ENCODE data around the gene SYNPR. TPM values are rescaled to one million over a fixed set of nuclear protein-coding genes. Genes with fewer than 3 reads are reported as not detected.

Gene SYNPR
- total RNA-seq, 1 experiment from 2014 or later, result not detected

- CTCF ChIA-PET, result no interaction called here
- no peak for ATAC-seq
Measured at GRCh38 chr3:63571682-63572081, 293.6 kb downstream of the SYNPR start.

GRCh38 chr3:63576846-63577245 lies 298.7 kb downstream of the SYNPR start:
- BruUV-seq (replicated peaks), result no TSS peak
- Histone ChIP-seq H4K20me1 (ENCODE audit: low read length) (no peaks in the 10 kb centered on the region), H3K9me2 (replicated peaks; ENCODE audit: low read length) (no peaks in the 10 kb centered on the region), H3K4me2 (ENCODE audit: low read length) (no peak overlapping the region), H2AFZ (ENCODE audit: low read length) (no peak overlapping the region), H3K36me3 (ENCODE audit: low read depth, low read length) (no peaks in the 10 kb centered on the region), H3K9ac (ENCODE audit: low read length) (no peak overlapping the region), H3F3A (ENCODE audit: low read length, unreplicated experiment) (no peaks in the 10 kb centered on the region), H3K4me1 (ENCODE audit: insufficient read depth, low read length) (no peaks in the 10 kb centered on the region), H3K27ac (ENCODE audit: low read length) (no peak overlapping the region), H3K79me2 (ENCODE audit: low read length) (no peaks in the 10 kb centered on the region), H3K4me3 (ENCODE audit: low read length) (no peak overlapping the region), H3K27me3 (ENCODE audit: low read length) (peaks cover 21% of the 10 kb centered on the region), H3K9me3 (ENCODE audit: low read length) (no peaks in the 10 kb centered on the region)
- ChIA-PET CTCF (no interaction called here), POLR2A (ENCODE audit: unreplicated experiment) (no interaction called here)
- peak; percentile 39 for DNase-seq
- no peak for ATAC-seq
- intact Hi-C loops (cut with micrococcal nuclease), result no loop called here
- TF ChIP-seq EZH2phosphoT487 (IDR thresholded peaks at IDR 0.05; ENCODE audit: borderline replicate concordance, low read length) (no peak), CTCF (conservative IDR thresholded peaks at IDR 0.05; ENCODE audit: low read depth, low read length) (no peak), EZH2 (IDR thresholded peaks at IDR 0.05; ENCODE audit: low read length, unreplicated experiment) (no peak)

More at GRCh38 chr3:63571682-63572081, 293.6 kb downstream of the SYNPR start:
- no peaks in the 10 kb centered on the region for H3K9me3 ChIP-seq (ENCODE audit: low read length)
- H3K9me2 ChIP-seq (replicated peaks; ENCODE audit: low read length), result no peaks in the 10 kb centered on the region
- intact Hi-C loops (cut with micrococcal nuclease), result no loop called here
- no peak overlapping the region for H3K27ac ChIP-seq (ENCODE audit: low read length)
- H3K4me3 ChIP-seq (ENCODE audit: low read length), result no peak overlapping the region
- H3K9ac ChIP-seq (ENCODE audit: low read length), result no peak overlapping the region
- peaks cover 23% of the 10 kb centered on the region; the same call in 1 of the 2 replicates for H3K27me3 ChIP-seq (ENCODE audit: low read length)
- no peaks in the 10 kb centered on the region for H3K4me1 ChIP-seq (ENCODE audit: insufficient read depth, low read length)
- no peak for TF ChIP-seq EZH2 (IDR thresholded peaks at IDR 0.05; ENCODE audit: low read length, unreplicated experiment)
- TF ChIP-seq CTCF (conservative IDR thresholded peaks at IDR 0.05; ENCODE audit: low read depth, low read length), result no peak
- TF ChIP-seq EZH2phosphoT487 (IDR thresholded peaks at IDR 0.05; ENCODE audit: borderline replicate concordance, low read length), result no peak
- H4K20me1 ChIP-seq (ENCODE audit: low read length), result no peaks in the 10 kb centered on the region
- no peak overlapping the region for H2AFZ ChIP-seq (ENCODE audit: low read length)
- H3F3A ChIP-seq (ENCODE audit: low read length, unreplicated experiment), result no peaks in the 10 kb centered on the region
- H3K36me3 ChIP-seq (ENCODE audit: low read depth, low read length), result no peaks in the 10 kb centered on the region
- no peak for DNase-seq
- no peak overlapping the region for H3K4me2 ChIP-seq (ENCODE audit: low read length)
- no peaks in the 10 kb centered on the region for H3K79me2 ChIP-seq (ENCODE audit: low read length)
- BruUV-seq (replicated peaks), result no TSS peak
- POLR2A ChIA-PET (ENCODE audit: unreplicated experiment), result no interaction called here

DNA sequence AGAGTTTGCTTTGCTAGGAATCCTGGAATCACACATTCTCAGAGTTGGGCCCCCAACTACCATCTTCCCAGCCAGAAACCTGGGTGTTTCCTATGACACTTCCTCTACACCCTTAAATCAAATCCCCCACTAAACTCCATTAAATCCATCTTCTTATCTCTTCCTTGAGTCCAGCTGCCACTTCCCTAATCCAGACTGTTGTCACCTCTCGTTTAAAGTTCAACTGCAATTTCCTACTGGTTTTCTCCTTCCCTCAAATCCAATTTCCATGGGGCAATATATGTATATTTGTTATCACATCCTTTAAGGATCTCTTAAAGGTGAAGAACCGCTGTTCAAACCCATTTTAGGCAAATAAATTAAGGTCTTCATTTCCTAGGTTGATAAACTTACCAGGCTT lies 300.8 kb downstream of the SYNPR start:
- ATAC-seq, result no peak
- H3K36me3 ChIP-seq (ENCODE audit: low read depth, low read length), result no peaks in the 10 kb centered on the region
- POLR2A ChIA-PET (ENCODE audit: unreplicated experiment), result no interaction called here
- no TSS peak for BruUV-seq (replicated peaks)
- H2AFZ ChIP-seq (ENCODE audit: low read length), result no peak overlapping the region
- no peak overlapping the region for H3K27ac ChIP-seq (ENCODE audit: low read length)
- no peak for TF ChIP-seq EZH2 (IDR thresholded peaks at IDR 0.05; ENCODE audit: low read length, unreplicated experiment)
- TF ChIP-seq EZH2phosphoT487 (IDR thresholded peaks at IDR 0.05; ENCODE audit: borderline replicate concordance, low read length), result no peak
- TF ChIP-seq CTCF (conservative IDR thresholded peaks at IDR 0.05; ENCODE audit: low read depth, low read length), result no peak
- no peak overlapping the region for H3K9ac ChIP-seq (ENCODE audit: low read length)
- H3K9me3 ChIP-seq (ENCODE audit: low read length), result no peaks in the 10 kb centered on the region
- CTCF ChIA-PET, result no interaction called here
- no peak for DNase-seq
- H3K4me2 ChIP-seq (ENCODE audit: low read length), result no peak overlapping the region
- no peaks in the 10 kb centered on the region for H3F3A ChIP-seq (ENCODE audit: low read length, unreplicated experiment)
- H3K79me2 ChIP-seq (ENCODE audit: low read length), result no peaks in the 10 kb centered on the region
- H3K27me3 ChIP-seq (ENCODE audit: low read length), result peaks cover 21% of the 10 kb centered on the region
- intact Hi-C loops (cut with micrococcal nuclease), result no loop called here
- no peak overlapping the region for H3K4me3 ChIP-seq (ENCODE audit: low read length)
- no peaks in the 10 kb centered on the region for H3K4me1 ChIP-seq (ENCODE audit: insufficient read depth, low read length)
- H3K9me2 ChIP-seq (replicated peaks; ENCODE audit: low read length), result no peaks in the 10 kb centered on the region
- no peaks in the 10 kb centered on the region for H4K20me1 ChIP-seq (ENCODE audit: low read length)

Data from PC-3 (cell line).